Stimulated activated naive B cell treated with anti-CD40 and anti-IgM and Interleukin-4, amounts not matched to agents 10 μg/mL and 1 μg/mL and 100 μg/mL, for 72 hours (primary cell): ENCODE measurements around the gene RNPEPL1.
"Not testable (repeated sequence)": the region's sequence is repeated elsewhere in the genome, so short reads cannot be mapped to it uniquely, and the experiment has no call there.

Experiments
- ATAC-seq, 2 donors: fragments of 150-1000 bp; cut with Tn5 transposase; replicated peaks; 2 replicates each; pipeline ENCODE4 v1.10.0; 2021; ENCODE audit warnings: moderate library complexity in 1 of 2
- DNase-seq: peaks from one replicate; pipeline ENCODE4 v3.0.0; 2021
- H3K27ac Mint-ChIP-seq: one replicate; pipeline ENCODE4 v1.8.0; 2022; ENCODE audit warnings: mild to moderate bottlenecking, mixed read lengths
- H3K27me3 Mint-ChIP-seq, 2 donors: one replicate each; pipeline ENCODE4 v1.8.0; 2022; ENCODE audit warnings: mixed read lengths in 2 of 2
- H3K36me3 Mint-ChIP-seq, 2 donors: one replicate each; pipeline ENCODE4 v1.8.0; 2022; ENCODE audit warnings: mixed read lengths in 2 of 2, mild to moderate bottlenecking in 1 of 2
- H3K4me1 Mint-ChIP-seq, 2 donors: one replicate each; pipeline ENCODE4 v1.8.0; 2022; ENCODE audit warnings: mixed read lengths in 2 of 2, mild to moderate bottlenecking in 1 of 2
- H3K4me3 Mint-ChIP-seq, 2 donors: one replicate each; pipeline ENCODE4 v1.8.0; 2022; ENCODE audit warnings: mild to moderate bottlenecking in 2 of 2, mixed read lengths in 2 of 2, moderate library complexity in 1 of 2
- H3K9me3 Mint-ChIP-seq, 2 donors: one replicate each; pipeline ENCODE4 v1.8.0; 2022; ENCODE audit warnings: mixed read lengths in 2 of 2, mild to moderate bottlenecking in 1 of 2

Gene RNPEPL1

GRCh38 chr2:240555541-240556250 lies 12.6 kb upstream of the RNPEPL1 start:
- DNase-seq (no peak), ATAC-seq (no peak)
- H3K36me3 Mint-ChIP-seq: peaks cover 40 to 57% of the 10 kb centered on the region in 2 donors
- no peak overlapping the region for H3K27ac Mint-ChIP-seq
- no peaks in the 10 kb centered on the region for H3K27me3 Mint-ChIP-seq
- peaks cover 0 to 2% of the 10 kb centered on the region in 2 donors for H3K9me3 Mint-ChIP-seq
- H3K4me3 Mint-ChIP-seq: no peak overlapping the region
- peaks cover 38% of the 10 kb centered on the region in 2 donors for H3K4me1 Mint-ChIP-seq

GRCh38 chr2:240556553-240557100 lies 11.7 kb upstream of the RNPEPL1 start:
- Mint-ChIP-seq H3K4me3 (peak overlapping the region in 1 of 2 donors; percentile 48), H3K27me3 (no peaks in the 10 kb centered on the region), H3K9me3 (peaks cover 0 to 2% of the 10 kb centered on the region in 2 donors), H3K4me1 (peaks cover 37 to 39% of the 10 kb centered on the region in 2 donors), H3K27ac (peak overlapping the region; percentile 37), H3K36me3 (peaks cover 35 to 53% of the 10 kb centered on the region in 2 donors)
- DNase-seq (no peak), ATAC-seq (no peak)

- Mint-ChIP-seq H3K36me3 (peaks cover 29 to 50% of the 10 kb centered on the region in 2 donors), H3K4me1 (peaks cover 35 to 39% of the 10 kb centered on the region in 2 donors)
- ATAC-seq: no peak
Observed at GRCh38 chr2:240557101-240557751, 11.1 kb upstream of the RNPEPL1 start.

GRCh38 chr2:240557808-240558207 lies 10.5 kb upstream of the RNPEPL1 start, which contains the start of gene ANKMY1:
Gene ANKMY1, minus strand, starts transcription at chr2:240557988. Its CDS starts 653 bp downstream, at chr2:240557335.
- Mint-ChIP-seq H3K27me3 (no peaks in the 10 kb centered on the region), H3K4me3 (peak within 1 kb of the TSS; percentile 76 to 84), H3K9me3 (no peaks in the 10 kb centered on the region), H3K36me3 (peaks cover 29 to 50% of the 10 kb centered on the region in 2 donors), H3K27ac (peak within 1 kb of the TSS; percentile 37), H3K4me1 (peaks cover 35 to 40% of the 10 kb centered on the region in 2 donors)
- ATAC-seq (peak; percentile 14 to 21), DNase-seq (peak; percentile 49)

More at GRCh38 chr2:240557101-240557751, 11.1 kb upstream of the RNPEPL1 start:
- Mint-ChIP-seq H3K27me3 (no peaks in the 10 kb centered on the region), H3K4me3 (peak overlapping the region in 1 of 2 donors; percentile 46), H3K9me3 (no peaks in the 10 kb centered on the region), H3K27ac (no peak overlapping the region)
- DNase-seq: no peak

- Mint-ChIP-seq H3K27ac (no peak overlapping the region), H3K9me3 (no peaks in the 10 kb centered on the region)
Observed at GRCh38 chr2:240558236-240558761, 10.0 kb upstream of the RNPEPL1 start.

GRCh38 chr2:240559286-240559685 lies 9.0 kb upstream of the RNPEPL1 start:
- DNase-seq: no peak
- peaks cover 30 to 57% of the 10 kb centered on the region in 2 donors for H3K36me3 Mint-ChIP-seq
- H3K27me3 Mint-ChIP-seq: no peaks in the 10 kb centered on the region
- H3K27ac Mint-ChIP-seq: peak overlapping the region; percentile 85
- H3K9me3 Mint-ChIP-seq: no peaks in the 10 kb centered on the region
- peak overlapping the region; percentile 91 for H3K4me3 Mint-ChIP-seq
- no peak for ATAC-seq
- H3K4me1 Mint-ChIP-seq: peaks cover 31 to 48% of the 10 kb centered on the region in 2 donors

More at GRCh38 chr2:240558236-240558761, 10.0 kb upstream of the RNPEPL1 start:
- ATAC-seq: no peak
- Mint-ChIP-seq H3K36me3 (peaks cover 26 to 50% of the 10 kb centered on the region in 2 donors), H3K27me3 (no peaks in the 10 kb centered on the region), H3K4me1 (peaks cover 30 to 43% of the 10 kb centered on the region in 2 donors), H3K4me3 (peak overlapping the region; percentile 76 to 84)
- no peak for DNase-seq

GRCh38 chr2:240560084-240560479 lies 8.2 kb upstream of the RNPEPL1 start, which contains the start of gene DUSP28:
Gene DUSP28, plus strand, starts transcription at chr2:240560357. Its CDS starts 328 bp downstream, at chr2:240560685.
- H3K4me3 Mint-ChIP-seq: peak within 1 kb of the TSS; percentile 91

GRCh38 chr2:240560480-240561324 lies 7.6 kb upstream of the RNPEPL1 start:
- DNase-seq: peak; percentile 97
- Mint-ChIP-seq H3K4me3 (peak overlapping the region; percentile 91), H3K27ac (peak overlapping the region; percentile 96), H3K27me3 (no peaks in the 10 kb centered on the region), H3K36me3 (peaks cover 35 to 55% of the 10 kb centered on the region in 2 donors), H3K9me3 (no peaks in the 10 kb centered on the region), H3K4me1 (peaks cover 42 to 62% of the 10 kb centered on the region in 2 donors)
- ATAC-seq: peak; percentile 69 to 73

More at GRCh38 chr2:240560084-240560479, 8.2 kb upstream of the RNPEPL1 start, which contains the start of gene DUSP28:
- peak within 1 kb of the TSS; percentile 96 for H3K27ac Mint-ChIP-seq
- DNase-seq (peak; percentile 91), ATAC-seq (peak; percentile 75 to 76)
- H3K27me3 Mint-ChIP-seq: no peaks in the 10 kb centered on the region
- peaks cover 38 to 56% of the 10 kb centered on the region in 2 donors for H3K4me1 Mint-ChIP-seq
- peaks cover 36 to 58% of the 10 kb centered on the region in 2 donors for H3K36me3 Mint-ChIP-seq
- H3K9me3 Mint-ChIP-seq: no peaks in the 10 kb centered on the region

GRCh38 chr2:240561325-240561971 lies 6.8 kb upstream of the RNPEPL1 start:
- ATAC-seq (peak; percentile 0 to 7), DNase-seq (no peak)
- no peaks in the 10 kb centered on the region for H3K27me3 Mint-ChIP-seq
- no peaks in the 10 kb centered on the region for H3K9me3 Mint-ChIP-seq
- H3K27ac Mint-ChIP-seq: peak overlapping the region; percentile 96
- peak overlapping the region; percentile 91 for H3K4me3 Mint-ChIP-seq
- peaks cover 44 to 70% of the 10 kb centered on the region in 2 donors for H3K4me1 Mint-ChIP-seq
- H3K36me3 Mint-ChIP-seq: peaks cover 35 to 51% of the 10 kb centered on the region in 2 donors

- H3K36me3 Mint-ChIP-seq: peaks cover 29 to 42% of the 10 kb centered on the region in 2 donors
- DNase-seq, H3K27me3 Mint-ChIP-seq, H3K4me3 Mint-ChIP-seq, H3K9me3 Mint-ChIP-seq, ATAC-seq: not testable (repeated sequence)
- peaks cover 46 to 77% of the 10 kb centered on the region in 2 donors for H3K4me1 Mint-ChIP-seq
- H3K27ac Mint-ChIP-seq: peak overlapping the region; percentile 31
Observed at GRCh38 chr2:240563231-240563630, 5.1 kb upstream of the RNPEPL1 start.

GRCh38 chr2:240563951-240564560 lies 4.2 kb upstream of the RNPEPL1 start:
- no peak for ATAC-seq

GRCh38 chr2:240564561-240565332 lies 3.5 kb upstream of the RNPEPL1 start:
- Mint-ChIP-seq H3K9me3 (no peaks in the 10 kb centered on the region), H3K4me3 (peak overlapping the region; percentile 95 to 96), H3K27me3 (no peaks in the 10 kb centered on the region), H3K27ac (peak overlapping the region; percentile 97), H3K36me3 (peaks cover 15 to 27% of the 10 kb centered on the region in 2 donors), H3K4me1 (peaks cover 39 to 70% of the 10 kb centered on the region in 2 donors)
- DNase-seq (no peak), ATAC-seq (no peak)

More at GRCh38 chr2:240563951-240564560, 4.2 kb upstream of the RNPEPL1 start:
- peaks cover 38 to 70% of the 10 kb centered on the region in 2 donors for H3K4me1 Mint-ChIP-seq
- H3K27me3 Mint-ChIP-seq: no peaks in the 10 kb centered on the region
- no peaks in the 10 kb centered on the region for H3K9me3 Mint-ChIP-seq
- peak overlapping the region; percentile 97 for H3K27ac Mint-ChIP-seq
- H3K36me3 Mint-ChIP-seq: peaks cover 21 to 34% of the 10 kb centered on the region in 2 donors
- no peak for DNase-seq
- peak overlapping the region; percentile 95 to 96 for H3K4me3 Mint-ChIP-seq
